PC-3 (cell line): Measurements from ENCODE around the gene UBE2D4. TPM values are rescaled to one million over a fixed set of nuclear protein-coding genes. Genes with fewer than 3 reads are reported as not detected.

Experiments used
- ATAC-seq: fragments of 200-7000 bp; cut with Tn5 transposase; 2 replicates; pipeline ENCODE4 v1.9.1; 2020; ENCODE audit warnings: mild to moderate bottlenecking, moderate library complexity
- BruUV-seq: library from RNA; stranded (reverse); fragments of 400-500 nt; replicated peaks from 2 replicates; lab custom pipeline; 2021; lab: Mats Ljungman, UMichigan
- CTCF ChIA-PET: fragments of 300-600 bp; sonication (Branson Sonifier 250); formaldehyde crosslinking; loops from one replicate; lab custom pipeline; 2022; ENCODE audit warnings: antibody characterized with exemption; lab: Charles Lee
- POLR2A ChIA-PET: fragments of 300-600 bp; sonication (Branson Sonifier 250); formaldehyde crosslinking; loops from one replicate; lab custom pipeline; 2022; ENCODE audit warnings: antibody characterized with exemption; ENCODE audit not compliant: unreplicated experiment; lab: Charles Lee
- DNase-seq: peaks from one replicate; pipeline ENCODE4 v3.0.0-alpha.2; 2015
- H2AFZ ChIP-seq: fragments of 300-600 bp; sonication (generic); 2 replicates; pipeline ENCODE4 v1.6.0; 2016; ENCODE audit warnings: antibody characterized with exemption, low read length
- H3F3A ChIP-seq: fragments of 300-600 bp; sonication (generic); one replicate; pipeline ENCODE4 v1.6.0; 2017; ENCODE audit warnings: antibody characterized with exemption, low read length, control low read depth, mild to moderate bottlenecking; ENCODE audit not compliant: unreplicated experiment
- H3K27ac ChIP-seq: fragments of 300-600 bp; sonication (generic); 2 replicates; pipeline ENCODE4 v1.5.1; 2016; ENCODE audit warnings: mild to moderate bottlenecking, low read length
- H3K27me3 ChIP-seq: fragments of 300-600 bp; sonication (generic); 2 replicates; pipeline ENCODE4 v1.6.1; 2016; ENCODE audit warnings: low read length, mixed read lengths
- H3K36me3 ChIP-seq: fragments of 300-600 bp; sonication (generic); 2 replicates; pipeline ENCODE4 v1.6.1; 2016; ENCODE audit warnings: low read depth, mixed run types, low read length, mixed read lengths
- H3K4me1 ChIP-seq: fragments of 300-600 bp; sonication (generic); 2 replicates; pipeline ENCODE4 v1.5.1; 2016; ENCODE audit warnings: low read length; ENCODE audit not compliant: insufficient read depth
- H3K4me2 ChIP-seq: fragments of 300-600 bp; sonication (generic); 2 replicates; pipeline ENCODE4 v1.6.0; 2016; ENCODE audit warnings: low read length
- H3K4me3 ChIP-seq: fragments of 300-600 bp; sonication (generic); 2 replicates; pipeline ENCODE4 v1.5.1; 2016; ENCODE audit warnings: mild to moderate bottlenecking, low read length, mixed read lengths
- H3K79me2 ChIP-seq: fragments of 300-600 bp; sonication (generic); 2 replicates; pipeline ENCODE4 v1.6.1; 2017; ENCODE audit warnings: low read length, mixed read lengths
- H3K9ac ChIP-seq: fragments of 300-600 bp; sonication (generic); 2 replicates; pipeline ENCODE4 v1.6.0; 2016; ENCODE audit warnings: mild to moderate bottlenecking, low read length
- H3K9me2 ChIP-seq: fragments of 300-600 bp; sonication (generic); replicated peaks from 2 replicates; pipeline ENCODE4 v1.6.1; 2016; ENCODE audit warnings: mixed run types, low read length, mixed read lengths
- H3K9me3 ChIP-seq: fragments of 300-600 bp; sonication (generic); 2 replicates; pipeline ENCODE4 v1.6.1; 2016; ENCODE audit warnings: low read length, mixed read lengths
- H4K20me1 ChIP-seq: fragments of 300-600 bp; sonication (generic); 2 replicates; pipeline ENCODE4 v1.6.1; 2016; ENCODE audit warnings: low read length, mixed read lengths
- EZH2 ChIP-seq: fragments of 300-600 bp; sonication (generic); IDR thresholded peaks from one replicate; pipeline ENCODE4 v1.6.1; 2017; ENCODE audit warnings: antibody characterized with exemption, mild to moderate bottlenecking, low read length; ENCODE audit not compliant: unreplicated experiment
- EZH2phosphoT487 ChIP-seq: fragments of 300-600 bp; sonication (generic); IDR thresholded peaks from 2 replicates; pipeline ENCODE4 v1.6.1; 2018; ENCODE audit warnings: mild to moderate bottlenecking, antibody characterized with exemption, low read length, borderline replicate concordance
- intact Hi-C: fragments of 100-400 bp; cut with micrococcal nuclease; formaldehyde crosslinking; loops from 2 replicates; pipeline ENCODE4 v1.9.0; 2023
- total RNA-seq: library from RNA; depleted of rRNA; stranded (reverse); fragments of >200 nt; gene quantifications from 2 replicates; pipeline ENCODE4 v1.2.3, GENCODE V29; 2014
- TF ChIP-seq, protein P1 (sequence below): fragments of 300-600 bp; sonication (generic); conservative IDR thresholded peaks from 2 replicates; pipeline ENCODE4 v1.5.1; 2017; ENCODE audit warnings: antibody characterized with exemption, low read depth, mild to moderate bottlenecking, low read length

The UBE2D4 gene
- total RNA-seq, 1 experiment from 2014 or later = 11.8 TPM

DNA sequence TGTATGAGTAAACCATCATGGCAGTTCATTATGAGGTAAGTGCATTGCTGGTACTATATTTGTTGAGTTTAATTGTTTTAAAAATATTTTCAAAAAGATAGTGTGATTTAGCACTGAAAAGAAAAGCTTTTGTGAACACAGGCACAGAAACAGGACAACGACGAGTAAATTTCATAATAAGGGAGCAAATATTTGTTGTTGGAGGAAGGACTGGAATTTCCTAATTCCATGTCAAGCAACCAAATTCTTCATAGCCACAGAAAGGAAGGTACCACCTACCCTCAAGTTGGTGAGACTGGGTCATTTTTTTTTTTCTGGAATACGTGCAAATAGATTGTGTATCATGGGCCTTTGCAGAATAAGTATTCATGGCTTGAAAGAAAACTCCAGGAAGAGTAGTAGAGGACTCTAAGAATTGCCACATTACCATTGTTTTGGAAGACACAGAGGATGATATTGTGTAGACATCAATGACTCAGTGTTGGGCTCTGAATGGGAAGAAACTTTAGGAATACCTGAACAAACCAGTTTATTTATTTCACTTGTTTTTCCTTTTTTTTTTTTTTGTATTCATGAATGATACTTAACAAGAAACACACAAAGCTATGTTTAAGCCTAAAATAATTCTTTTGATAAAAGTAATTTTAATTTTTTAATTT lies 7.8 kb downstream of the UBE2D4 start:
- Histone ChIP-seq H3F3A (no peaks in the 10 kb centered on the region), H3K27ac (no peak overlapping the region), H3K4me3 (no peak overlapping the region), H3K27me3 (no peaks in the 10 kb centered on the region), H2AFZ (no peak overlapping the region), H3K36me3 (no peaks in the 10 kb centered on the region), H3K4me2 (no peak overlapping the region), H4K20me1 (no peaks in the 10 kb centered on the region), H3K9me3 (no peaks in the 10 kb centered on the region), H3K79me2 (no peaks in the 10 kb centered on the region), H3K9ac (no peak overlapping the region), H3K9me2 (no peaks in the 10 kb centered on the region), H3K4me1 (no peaks in the 10 kb centered on the region)
- POLR2A ChIA-PET = no interaction called here
- no TSS peak for BruUV-seq
- no peak for TF ChIP-seq EZH2phosphoT487
- TF ChIP-seq, protein P1, sequence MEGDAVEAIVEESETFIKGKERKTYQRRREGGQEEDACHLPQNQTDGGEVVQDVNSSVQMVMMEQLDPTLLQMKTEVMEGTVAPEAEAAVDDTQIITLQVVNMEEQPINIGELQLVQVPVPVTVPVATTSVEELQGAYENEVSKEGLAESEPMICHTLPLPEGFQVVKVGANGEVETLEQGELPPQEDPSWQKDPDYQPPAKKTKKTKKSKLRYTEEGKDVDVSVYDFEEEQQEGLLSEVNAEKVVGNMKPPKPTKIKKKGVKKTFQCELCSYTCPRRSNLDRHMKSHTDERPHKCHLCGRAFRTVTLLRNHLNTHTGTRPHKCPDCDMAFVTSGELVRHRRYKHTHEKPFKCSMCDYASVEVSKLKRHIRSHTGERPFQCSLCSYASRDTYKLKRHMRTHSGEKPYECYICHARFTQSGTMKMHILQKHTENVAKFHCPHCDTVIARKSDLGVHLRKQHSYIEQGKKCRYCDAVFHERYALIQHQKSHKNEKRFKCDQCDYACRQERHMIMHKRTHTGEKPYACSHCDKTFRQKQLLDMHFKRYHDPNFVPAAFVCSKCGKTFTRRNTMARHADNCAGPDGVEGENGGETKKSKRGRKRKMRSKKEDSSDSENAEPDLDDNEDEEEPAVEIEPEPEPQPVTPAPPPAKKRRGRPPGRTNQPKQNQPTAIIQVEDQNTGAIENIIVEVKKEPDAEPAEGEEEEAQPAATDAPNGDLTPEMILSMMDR = no peak
- TF ChIP-seq EZH2 = no peak
- ATAC-seq (no peak), DNase-seq (peak; percentile 15)
- intact Hi-C loops = no loop called here
- CTCF ChIA-PET = interaction anchor here (0.6 kb wide), 1 partner anchor 234 kb away, joined by 3 read pairs; no protein-coding TSS in a partner anchor

DNA sequence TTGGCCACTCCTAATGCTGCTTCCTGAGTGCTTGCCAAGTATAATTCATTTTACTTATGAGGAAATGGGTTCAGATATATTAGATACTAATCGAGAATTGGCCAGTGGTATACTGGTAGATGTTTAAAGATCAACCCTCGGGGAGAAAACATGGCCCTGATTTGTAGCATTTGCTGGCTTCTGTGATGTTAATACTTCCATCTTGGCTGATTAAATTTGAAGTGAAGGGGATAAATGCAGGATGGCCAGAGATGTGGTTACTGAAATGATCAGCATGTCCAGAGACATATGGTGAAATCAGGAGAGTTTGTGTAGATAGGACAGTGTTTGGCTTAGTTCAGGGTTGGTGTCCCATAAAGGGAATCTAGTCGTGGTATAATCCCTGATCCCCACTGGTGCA lies 11.2 kb downstream of the UBE2D4 start:
- H4K20me1 ChIP-seq = no peaks in the 10 kb centered on the region
- no peaks in the 10 kb centered on the region for H3K79me2 ChIP-seq
- TF ChIP-seq EZH2 (no peak), EZH2phosphoT487 (no peak)
- TF ChIP-seq, protein P1 = no peak
- H3F3A ChIP-seq = no peaks in the 10 kb centered on the region
- H3K36me3 ChIP-seq = no peaks in the 10 kb centered on the region
- no peaks in the 10 kb centered on the region for H3K27me3 ChIP-seq
- H3K9me3 ChIP-seq = no peaks in the 10 kb centered on the region
- no peak overlapping the region for H3K4me2 ChIP-seq
- POLR2A ChIA-PET = interaction anchor here (0.6 kb wide), 1 partner anchor 190 kb away, joined by 4 read pairs; no protein-coding TSS in a partner anchor
- DNase-seq = no peak
- no peak overlapping the region for H3K9ac ChIP-seq
- H3K27ac ChIP-seq = no peak overlapping the region
- no peak overlapping the region for H2AFZ ChIP-seq
- H3K9me2 ChIP-seq = no peaks in the 10 kb centered on the region
- no peak overlapping the region for H3K4me3 ChIP-seq
- ATAC-seq = no peak
- no peaks in the 10 kb centered on the region for H3K4me1 ChIP-seq
- intact Hi-C loops = no loop called here
- CTCF ChIA-PET = no interaction called here
- no TSS peak for BruUV-seq

- no peaks in the 10 kb centered on the region for H3F3A ChIP-seq
- H3K4me2 ChIP-seq = no peak overlapping the region
- no peaks in the 10 kb centered on the region for H3K9me2 ChIP-seq
- H2AFZ ChIP-seq = no peak overlapping the region
- H3K4me1 ChIP-seq = peaks cover 14% of the 10 kb centered on the region
- no peak overlapping the region for H3K4me3 ChIP-seq
- no peaks in the 10 kb centered on the region for H3K36me3 ChIP-seq
- ChIA-PET CTCF (no interaction called here), POLR2A (no interaction called here)
- no peaks in the 10 kb centered on the region for H3K79me2 ChIP-seq
- H3K27me3 ChIP-seq = no peaks in the 10 kb centered on the region
- intact Hi-C loops = no loop called here
- BruUV-seq = no TSS peak
- no peaks in the 10 kb centered on the region for H3K9me3 ChIP-seq
- H3K27ac ChIP-seq = no peak overlapping the region
- no peaks in the 10 kb centered on the region for H4K20me1 ChIP-seq
- TF ChIP-seq EZH2 (no peak), EZH2phosphoT487 (no peak)
- TF ChIP-seq, protein P1 = no peak
- ATAC-seq = no peak
- no peak overlapping the region for H3K9ac ChIP-seq
- DNase-seq = no peak
Measured at GRCh38 chr7:43938892-43939482, 12.8 kb downstream of the UBE2D4 start.
